GM19463 (cell line): ENCODE results near the gene PTPN22.
A peak's percentile ranks its signal among the peaks of the same experiment; 100 is the strongest.

Experiments
- ATAC-seq: cut with Tn5 transposase; IDR thresholded peaks from one replicate; pipeline ENCODE4 v1.9.1; 2021; ENCODE audit warnings: mild to moderate bottlenecking, moderate library complexity; ENCODE audit not compliant: unreplicated experiment

Gene PTPN22

DNA sequence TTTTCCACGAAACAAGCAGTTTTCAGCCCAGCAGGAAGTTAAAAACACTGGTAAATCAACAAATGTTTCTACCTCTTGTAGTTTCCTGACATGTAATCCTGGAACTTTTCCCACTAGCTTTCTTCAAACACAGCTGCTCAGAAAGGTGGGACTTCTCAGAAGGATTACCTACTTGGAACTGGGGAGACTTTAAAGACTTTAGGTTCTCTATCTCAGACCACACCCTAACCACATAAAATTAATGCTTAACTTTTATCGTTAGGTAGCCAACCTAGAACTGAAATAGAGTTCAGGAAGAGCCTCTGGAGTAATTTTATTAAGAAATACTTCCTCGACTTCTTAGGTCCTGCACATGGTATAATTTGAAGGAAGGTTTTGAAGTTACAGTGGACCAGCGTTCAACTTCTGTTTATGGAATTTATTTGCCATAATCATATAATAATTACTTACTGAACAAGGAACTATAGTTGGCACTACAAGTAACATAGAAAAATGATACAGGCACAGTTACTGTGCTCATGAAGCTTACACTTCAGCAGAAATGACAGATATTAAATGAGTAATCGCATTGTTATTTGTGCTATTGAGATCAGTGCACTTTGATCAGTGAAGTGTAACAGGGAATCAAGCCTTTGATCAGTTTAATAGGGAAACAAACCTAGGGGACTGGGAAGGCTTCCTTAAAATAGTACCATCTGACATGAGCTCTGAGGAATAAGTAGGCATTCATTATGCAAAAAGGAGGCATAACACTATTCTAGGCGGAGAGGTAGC is 16.1 kb upstream of the PTPN22 start, which contains the start of gene BCL2L15:
Gene BCL2L15, minus strand, starts transcription at position 180 of the 774 bp plus-strand sequence. CDS start 206 bp downstream, outside the sequence.
- no peak for ATAC-seq

- no peak for ATAC-seq
Measured at GRCh38 chr1:113886417-113887401, 15.2 kb upstream of the PTPN22 start.

- no peak for ATAC-seq
Measured at GRCh38 chr1:113881661-113882060, 10.1 kb upstream of the PTPN22 start.

DNA sequence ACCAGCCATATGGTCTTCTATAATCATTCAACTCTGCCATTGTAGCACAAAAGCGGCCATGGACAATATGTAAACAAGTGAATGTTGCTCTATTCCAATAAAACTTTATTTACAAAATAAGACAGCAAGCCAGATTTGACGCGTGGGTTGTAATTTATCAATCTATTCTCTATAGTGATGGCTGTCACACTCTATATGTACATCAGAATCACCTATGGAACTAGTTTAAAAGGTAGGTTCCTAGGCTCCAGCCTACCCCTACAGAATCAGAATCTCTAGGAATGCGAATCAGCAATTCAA is 8.2 kb upstream of the PTPN22 start:
- no peak for ATAC-seq

GRCh38 chr1:113876176-113876575 is 4.7 kb upstream of the PTPN22 start:
- ATAC-seq, result no peak

DNA sequence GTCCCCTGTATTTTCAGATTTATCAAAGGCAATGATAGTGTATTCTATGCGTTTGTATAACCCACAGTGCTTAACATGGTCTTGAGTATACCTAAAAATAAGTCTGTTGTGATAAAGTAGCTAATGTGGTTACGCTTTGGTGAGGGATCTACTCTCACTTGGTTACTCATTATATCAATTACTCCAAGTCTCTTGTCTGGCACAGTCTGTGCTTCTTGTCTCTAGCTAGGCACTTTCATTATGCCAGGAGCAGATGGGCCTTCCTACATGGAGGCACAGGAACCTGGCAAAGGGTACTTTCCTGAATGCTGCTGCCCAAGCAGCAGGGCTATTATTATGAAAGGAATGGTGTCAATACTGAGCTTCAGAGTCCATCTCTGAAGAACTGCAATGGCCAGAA is 4.2 kb upstream of the PTPN22 start:
- peak; percentile 38 for ATAC-seq

DNA sequence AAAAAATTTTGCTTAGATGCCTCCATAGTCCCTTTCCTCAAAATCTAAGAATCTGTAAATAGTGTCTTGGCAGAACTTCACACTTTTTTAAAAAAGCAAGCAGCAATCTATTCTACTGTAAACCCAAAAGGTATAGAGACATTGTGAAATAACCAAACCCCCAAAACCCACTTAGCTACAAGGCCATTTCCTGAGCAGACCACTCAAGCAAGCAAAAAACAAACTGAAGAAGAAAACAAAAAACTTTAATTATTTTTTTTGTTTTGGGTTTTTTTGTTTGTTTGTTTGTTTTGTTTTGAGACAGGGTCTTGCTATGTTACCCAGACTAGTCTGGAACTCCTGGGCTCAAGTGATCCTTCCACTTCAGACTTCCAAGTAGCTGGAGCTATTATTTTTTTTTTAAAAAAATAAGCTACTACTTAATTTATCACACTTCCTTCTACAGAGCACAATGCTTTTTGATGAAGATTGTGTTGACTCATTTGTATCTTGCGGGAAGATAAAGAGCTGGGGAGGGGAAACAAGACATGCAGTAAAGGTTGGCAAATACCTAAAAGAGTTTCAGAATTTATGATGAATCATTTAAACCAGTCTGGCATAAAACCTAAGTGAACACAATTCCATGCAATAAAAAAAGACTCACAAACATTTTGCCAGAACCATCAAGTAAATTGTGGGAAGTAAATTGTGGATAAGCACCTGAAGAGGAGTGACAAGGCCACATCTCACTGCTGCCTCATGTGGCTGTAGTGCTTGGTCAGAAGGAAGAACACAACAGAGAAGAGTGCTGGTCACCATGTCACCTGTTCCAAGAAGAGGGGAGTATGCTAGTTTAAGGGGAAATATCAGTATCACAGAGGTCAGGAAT is 2.7 kb upstream of the PTPN22 start:
- no peak for ATAC-seq

DNA sequence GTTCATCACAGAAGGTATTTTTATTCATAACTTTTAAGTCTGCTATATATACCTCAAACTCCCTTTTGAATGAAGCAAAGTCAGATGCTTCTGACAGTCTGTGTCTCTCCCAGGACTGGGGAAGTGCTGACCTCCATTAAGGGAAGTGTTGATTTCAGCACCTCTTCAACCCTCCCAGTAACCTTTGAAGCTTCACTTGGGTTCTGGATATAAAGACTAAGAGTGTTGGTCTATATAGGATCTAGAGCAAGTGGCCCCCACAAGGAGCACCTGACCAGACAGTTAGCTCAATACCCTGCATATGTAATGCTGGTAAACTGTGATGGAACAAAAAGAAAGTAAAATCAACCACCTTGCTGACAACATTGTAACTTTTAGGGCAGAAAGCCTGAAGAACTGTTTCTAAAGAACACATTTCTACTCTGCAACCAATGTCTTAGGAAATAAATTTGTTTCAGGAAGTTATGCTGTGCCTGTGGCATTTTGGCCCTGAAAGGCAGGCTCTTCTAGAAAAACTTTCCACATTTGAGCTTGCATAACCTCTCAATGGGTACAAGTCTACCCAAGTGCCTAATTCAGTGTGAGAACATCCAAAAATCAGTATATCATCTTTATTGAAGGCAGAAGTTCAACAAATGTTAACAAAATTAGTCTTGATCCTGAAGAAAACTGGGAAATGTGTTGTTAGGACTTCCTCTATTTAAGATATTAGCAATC is 865 bp upstream of the PTPN22 start:
- ATAC-seq, result no peak

GRCh38 chr1:113870778-113871177 is 734 bp downstream of the PTPN22 start:
- no peak for ATAC-seq

GRCh38 chr1:113868387-113869083 is 3.0 kb downstream of the PTPN22 start:
- ATAC-seq, result no peak

- no peak for ATAC-seq
Measured at GRCh38 chr1:113861641-113862040, 9.9 kb downstream of the PTPN22 start.

GRCh38 chr1:113860891-113861290 is 10.6 kb downstream of the PTPN22 start:
- ATAC-seq, result no peak

DNA sequence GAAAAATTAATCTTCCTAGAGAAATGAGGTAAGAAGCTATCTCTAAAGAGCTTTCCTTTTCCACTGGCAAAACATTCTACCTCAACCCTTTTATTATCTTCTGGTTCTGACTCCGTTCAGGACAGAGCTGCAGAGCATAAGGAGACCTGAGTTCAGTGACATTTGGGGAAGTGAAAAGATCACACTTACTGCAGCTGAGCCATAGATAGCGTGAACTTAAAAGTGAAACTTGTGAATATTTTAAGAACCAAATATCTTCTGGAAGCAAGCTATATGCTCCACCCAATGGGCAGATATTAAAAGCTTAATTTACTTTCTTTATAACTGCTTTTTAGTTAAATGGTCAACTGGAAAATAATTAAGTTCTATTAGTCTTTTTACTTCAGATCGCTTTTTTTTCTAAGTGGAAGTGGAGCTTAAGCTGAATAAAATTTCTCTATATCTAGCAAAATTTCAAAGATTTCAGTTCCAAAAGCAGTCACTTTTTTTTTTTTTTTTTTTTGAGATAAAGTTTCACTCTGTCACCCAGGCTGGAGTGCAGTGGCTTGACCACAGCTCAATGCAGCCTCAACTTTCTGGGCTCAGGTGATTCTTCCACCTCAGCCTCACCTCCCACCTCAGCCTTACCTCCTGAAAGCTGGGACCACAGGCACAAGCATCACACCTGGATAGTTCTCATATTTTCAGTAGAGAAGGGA is 11.9 kb downstream of the PTPN22 start:
- peak; percentile 86 for ATAC-seq

- no peak for ATAC-seq
Measured at GRCh38 chr1:113858982-113859381, 12.5 kb downstream of the PTPN22 start.

- peak; percentile 35 for ATAC-seq
Measured at GRCh38 chr1:113858418-113858817, 13.1 kb downstream of the PTPN22 start.

DNA sequence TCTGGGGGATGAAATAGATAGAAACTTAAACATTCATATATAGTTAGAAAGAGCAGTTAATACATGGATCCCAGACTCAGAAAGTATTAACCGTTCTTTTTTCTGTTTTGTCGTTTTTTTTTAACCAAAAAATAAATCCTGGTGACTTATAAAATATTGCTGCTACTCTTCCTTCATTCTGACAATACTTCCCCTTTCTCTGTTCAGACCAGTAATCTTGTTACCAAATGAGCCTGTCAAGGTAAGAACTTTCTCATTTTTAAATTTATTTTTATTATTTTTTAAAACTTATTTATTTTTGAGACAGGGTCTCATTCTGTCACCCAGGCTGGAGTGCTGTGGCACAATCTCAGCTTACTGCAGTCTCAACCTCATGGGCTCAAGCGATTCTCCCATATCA is 13.7 kb downstream of the PTPN22 start:
- ATAC-seq, result no peak

DNA sequence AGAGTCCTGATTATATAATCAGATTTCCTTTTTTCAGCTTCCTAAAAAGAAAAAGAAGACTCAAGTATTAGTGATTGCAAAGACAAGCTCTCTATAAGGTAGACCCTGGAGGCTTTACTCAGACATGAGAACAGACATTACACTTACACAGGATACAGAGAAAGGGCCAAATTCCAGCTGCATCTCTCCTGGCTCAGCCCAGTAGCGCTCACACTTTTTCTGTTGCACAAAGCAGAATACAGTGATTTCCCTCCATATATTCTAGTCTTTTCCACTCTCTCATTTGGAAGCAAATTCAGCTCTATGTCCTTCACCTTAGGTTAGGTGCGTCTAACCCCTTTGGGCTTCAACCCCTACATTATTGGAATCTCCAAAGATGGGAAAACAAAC is 15.1 kb downstream of the PTPN22 start:
- ATAC-seq, result no peak

DNA sequence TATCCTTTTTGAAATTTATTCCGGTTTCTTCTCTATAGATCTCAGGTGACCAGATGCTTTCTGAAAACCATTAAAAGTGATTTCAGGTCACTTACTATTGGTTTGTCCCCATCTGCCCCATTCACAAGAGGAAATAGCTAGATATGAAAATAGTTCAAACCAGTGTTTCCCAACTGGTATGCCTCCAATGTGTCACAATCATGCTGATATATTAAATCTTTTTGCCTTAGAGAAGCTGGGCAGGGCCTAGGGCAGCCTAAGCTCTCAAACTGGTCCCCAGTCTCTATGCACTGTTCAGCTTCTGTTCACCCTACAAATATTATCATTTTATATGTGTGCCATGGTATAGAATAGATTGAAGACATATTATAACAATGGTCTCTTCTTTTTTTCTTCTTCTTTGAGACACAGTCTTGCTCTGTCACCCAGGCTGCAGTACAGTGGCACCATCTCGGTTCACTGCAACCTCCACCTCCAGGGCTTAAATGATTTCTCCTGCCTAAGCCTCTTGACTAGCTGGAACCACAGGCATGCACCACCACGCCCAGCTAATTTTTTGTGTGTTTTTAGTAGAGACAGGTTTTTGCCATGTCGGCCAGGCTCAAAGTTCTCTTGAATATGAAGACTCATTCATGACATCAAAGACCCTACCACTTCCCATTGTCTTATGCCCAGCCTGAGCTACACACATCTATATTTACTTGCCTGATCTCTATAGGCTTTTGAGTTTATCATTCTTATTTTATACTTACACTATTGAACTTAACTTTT is 15.7 kb downstream of the PTPN22 start:
- no peak for ATAC-seq
